ENCODE results near the gene IFNAR2. TPM values are rescaled to one million over a fixed set of nuclear protein-coding genes. Genes with fewer than 3 reads are reported as not detected.
"Not testable (repeated sequence)": the region's sequence is repeated elsewhere in the genome, so short reads cannot be mapped to it uniquely, and the experiment has no call there.

IFNAR2 gene
- total and polyA plus RNA-seq, 2 experiments from 2014 or later = 16.8 to 18.2 TPM

GRCh38 chr21:33253382-33253781 lies 23.6 kb downstream of the IFNAR2 start:
- H3K4me1 ChIP-seq (ENCODE audit: insufficient read depth); H2AFZ ChIP-seq; H3K27ac Mint-ChIP-seq; H3F3A ChIP-seq (replicated peaks; ENCODE audit: low read depth); H3K9me3 Mint-ChIP-seq; H3K9me2 ChIP-seq (ENCODE audit: insufficient read depth); H3K4me3 ChIP-seq; H3K27me3 ChIP-seq (ENCODE audit: insufficient read depth); H3K4me2 ChIP-seq; H3K36me3 ChIP-seq (ENCODE audit: insufficient read depth); H4K20me1 ChIP-seq (replicated peaks; ENCODE audit: insufficient read depth); H3K4me1 Mint-ChIP-seq; H3K79me2 ChIP-seq (replicated peaks; ENCODE audit: insufficient read depth); ATAC-seq; H3K4me3 Mint-ChIP-seq; H3K27me3 Mint-ChIP-seq (ENCODE audit: insufficient read depth, low read depth, poor library complexity); DNase-seq (ENCODE audit: low spot score); H3K27ac ChIP-seq (ENCODE audit: low read depth): not testable (repeated sequence)
- peaks cover 71% of the 10 kb centered on the region for H3K36me3 Mint-ChIP-seq (ENCODE audit: low read depth)

- DNase-seq (ENCODE audit: low spot score) (no peak), ATAC-seq (no peak)
- Histone ChIP-seq H4K20me1 (replicated peaks; ENCODE audit: insufficient read depth) (no peaks in the 10 kb centered on the region; the same call in 1 of the 2 replicates), H2AFZ (no peak overlapping the region), H3K27me3 (ENCODE audit: insufficient read depth) (no peaks in the 10 kb centered on the region), H3F3A (replicated peaks; ENCODE audit: low read depth) (no peaks in the 10 kb centered on the region), H3K36me3 (ENCODE audit: insufficient read depth) (no peaks in the 10 kb centered on the region; the same call in none of the 2 replicates), H3K4me1 (ENCODE audit: insufficient read depth) (no peaks in the 10 kb centered on the region), H3K4me2 (no peak overlapping the region), H3K27ac (ENCODE audit: low read depth) (no peak overlapping the region), H3K79me2 (replicated peaks; ENCODE audit: insufficient read depth) (no peaks in the 10 kb centered on the region), H3K9me2 (ENCODE audit: insufficient read depth) (0 out of 2 replicates have a peak, but pooled peaks cover 3% of the 10 kb centered on the region), H3K4me3 (no peak overlapping the region)
- peaks cover 6% of the 10 kb centered on the region; the same call in 2 of the 3 replicates for H3K4me1 Mint-ChIP-seq
- H3K27ac Mint-ChIP-seq = no peak overlapping the region
- peaks cover 5% of the 10 kb centered on the region for H3K27me3 Mint-ChIP-seq (ENCODE audit: insufficient read depth, low read depth, poor library complexity)
- H3K4me3 Mint-ChIP-seq = no peak overlapping the region
- H3K9me3 Mint-ChIP-seq = peaks cover 4% of the 10 kb centered on the region; the same call in 2 of the 3 replicates
- no peak for TF ChIP-seq ZNF114 (CRISPR knock-in tag; IDR thresholded peaks at IDR 0.05)
- TF ChIP-seq CTCF (conservative IDR thresholded peaks at IDR 0.05; ENCODE audit: low read depth in 2 of 2) = no peak
- TF ChIP-seq EZH2phosphoT487 (IDR thresholded peaks at IDR 0.05; ENCODE audit: unreplicated experiment) = no peak
- TF ChIP-seq NANOG (IDR thresholded peaks at IDR 0.05; ENCODE audit: borderline replicate concordance) = no peak
- H3K36me3 Mint-ChIP-seq (ENCODE audit: low read depth) = peaks cover 68% of the 10 kb centered on the region
Measured at GRCh38 chr21:33254766-33255165, 25.0 kb downstream of the IFNAR2 start.

GRCh38 chr21:33255404-33255803 lies 25.7 kb downstream of the IFNAR2 start:
- Histone ChIP-seq H3K4me3 (no peak overlapping the region), H3K4me1 (ENCODE audit: insufficient read depth) (no peaks in the 10 kb centered on the region), H3K36me3 (ENCODE audit: insufficient read depth) (no peaks in the 10 kb centered on the region; the same call in none of the 2 replicates), H3K4me2 (no peak overlapping the region), H3F3A (replicated peaks; ENCODE audit: low read depth) (no peaks in the 10 kb centered on the region), H4K20me1 (replicated peaks; ENCODE audit: insufficient read depth) (no peaks in the 10 kb centered on the region; the same call in 1 of the 2 replicates), H3K27ac (ENCODE audit: low read depth) (no peak overlapping the region), H3K27me3 (ENCODE audit: insufficient read depth) (no peaks in the 10 kb centered on the region), H2AFZ (no peak overlapping the region), H3K79me2 (replicated peaks; ENCODE audit: insufficient read depth) (no peaks in the 10 kb centered on the region), H3K9me2 (ENCODE audit: insufficient read depth) (0 out of 2 replicates have a peak, but pooled peaks cover 3% of the 10 kb centered on the region)
- peaks cover 5% of the 10 kb centered on the region for H3K27me3 Mint-ChIP-seq (ENCODE audit: insufficient read depth, low read depth, poor library complexity)
- H3K4me3 Mint-ChIP-seq = no peak overlapping the region
- DNase-seq (ENCODE audit: low spot score) (no peak), ATAC-seq (no peak)
- peaks cover 67% of the 10 kb centered on the region for H3K36me3 Mint-ChIP-seq (ENCODE audit: low read depth)
- TF ChIP-seq CREB1 (CRISPR knock-in tag; IDR thresholded peaks at IDR 0.05; ENCODE audit: low read depth) (no peak), ZNF114 (CRISPR knock-in tag; IDR thresholded peaks at IDR 0.05) (no peak), JUNB (IDR thresholded peaks at IDR 0.05; ENCODE audit: unreplicated experiment) (no peak), STAT1 (IDR thresholded peaks at IDR 0.05; ENCODE audit: unreplicated experiment) (no peak), CTCF (conservative IDR thresholded peaks at IDR 0.05; ENCODE audit: low read depth in 2 of 2) (no peak), POLR2AphosphoS5 (IDR thresholded peaks at IDR 0.05; ENCODE audit: low read depth) (no peak), EZH2 (IDR thresholded peaks at IDR 0.05; ENCODE audit: low read depth, unreplicated experiment) (no peak), ZNF331 (CRISPR knock-in tag; IDR thresholded peaks at IDR 0.05; ENCODE audit: low read depth) (no peak), NANOG (IDR thresholded peaks at IDR 0.05; ENCODE audit: borderline replicate concordance) (no peak), ETS1 (IDR thresholded peaks at IDR 0.05) (no peak)
- H3K4me1 Mint-ChIP-seq = peaks cover 6% of the 10 kb centered on the region; the same call in 2 of the 3 replicates
- H3K9me3 Mint-ChIP-seq = peaks cover 4% of the 10 kb centered on the region; the same call in 2 of the 3 replicates
- H3K27ac Mint-ChIP-seq = no peak overlapping the region
